GM19468 (cell line): ENCODE measurements around the gene SPRR5.

Experiments
- ATAC-seq: cut with Tn5 transposase; IDR thresholded peaks from one replicate; pipeline ENCODE4 v1.9.1; 2021; ENCODE audit warnings: mild to moderate bottlenecking, moderate library complexity, moderate number of reproducible peaks; ENCODE audit not compliant: unreplicated experiment; ENCODE audit errors: extremely low read depth

Gene SPRR5

DNA sequence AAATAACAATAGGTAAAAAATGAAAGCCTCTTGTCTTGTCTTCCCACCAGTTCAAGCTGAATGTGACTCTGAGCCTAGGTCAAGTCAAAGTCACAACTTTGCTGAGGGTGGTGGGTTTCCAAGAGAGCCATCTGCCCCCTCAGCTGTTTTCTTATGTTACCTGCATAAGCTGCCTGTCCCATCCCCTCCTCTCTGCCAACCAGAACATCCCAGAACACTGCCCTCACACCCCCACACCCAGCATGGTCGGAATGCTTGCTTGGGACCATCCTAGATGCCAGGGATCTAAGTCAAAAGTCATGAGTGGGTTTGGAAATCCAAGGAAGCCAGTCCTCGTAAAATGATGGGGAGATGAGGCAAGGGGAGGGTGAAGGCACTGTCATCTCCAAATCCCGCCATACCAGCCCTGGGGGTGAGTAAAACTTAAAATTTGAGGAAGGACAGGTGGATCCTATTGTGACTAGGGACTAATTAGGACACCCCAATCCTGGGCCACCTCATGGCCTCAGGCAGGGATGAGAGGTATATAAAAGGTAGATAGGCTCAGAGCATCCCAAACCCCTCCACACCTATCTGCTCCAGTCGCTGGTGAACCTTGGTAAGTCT is at the start of gene SPRR5:
Gene SPRR5 (plus strand): TSS at position 556 of the 606 bp plus-strand sequence. CDS start 1,349 bp downstream, outside the sequence.
- no peak for ATAC-seq

DNA sequence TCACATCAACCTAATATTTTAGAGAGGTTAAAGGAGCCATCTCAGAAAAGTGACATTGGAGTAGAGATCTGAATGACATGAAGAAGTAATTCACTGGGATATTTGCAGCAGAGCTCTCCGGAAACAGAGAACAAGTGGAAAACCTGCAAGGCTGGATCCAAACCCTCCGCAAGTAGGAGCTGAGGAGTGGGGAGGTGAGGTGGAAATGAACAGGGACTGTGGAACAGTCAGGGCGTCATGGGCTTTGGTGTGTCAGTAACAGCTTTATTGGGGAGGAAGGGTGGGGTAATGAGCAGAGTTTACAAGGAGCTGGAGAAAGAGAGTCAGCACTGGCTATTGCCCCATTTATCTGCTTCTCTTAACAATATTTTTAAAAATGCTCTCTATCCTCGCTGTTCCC is 48.0 kb upstream of the SPRR5 start:
- ATAC-seq: no peak

DNA sequence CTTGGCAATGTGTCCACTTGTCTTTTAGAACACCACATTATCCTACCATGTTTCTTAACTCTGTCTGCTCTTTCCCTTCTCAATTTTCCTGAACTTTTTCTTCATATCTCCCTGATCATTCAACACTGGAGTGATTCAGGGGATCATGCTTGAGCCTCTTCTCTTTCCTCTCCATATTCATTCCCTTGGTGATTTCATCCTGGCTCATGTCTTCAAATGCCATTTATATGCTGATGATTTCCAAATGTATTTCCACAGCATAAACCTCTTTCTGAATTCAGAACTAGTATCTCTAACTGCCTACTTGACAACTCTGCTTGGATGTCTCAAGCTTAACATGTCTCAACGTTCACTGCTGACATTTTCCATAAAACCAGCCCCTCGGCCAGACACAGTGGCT is 47.1 kb upstream of the SPRR5 start:
- ATAC-seq: no peak

GRCh38 chr1:152901631-152902030 is 45.4 kb upstream of the SPRR5 start:
- no peak for ATAC-seq

- no peak for ATAC-seq
These were observed 44.4 kb upstream of the SPRR5 start for GRCh38 chr1:152902636-152903035.

- no peak for ATAC-seq
These were observed 42.1 kb upstream of the SPRR5 start for GRCh38 chr1:152904688-152905440.

- no peak for ATAC-seq
These were observed 40.9 kb upstream of the SPRR5 start for GRCh38 chr1:152906023-152906565.

DNA sequence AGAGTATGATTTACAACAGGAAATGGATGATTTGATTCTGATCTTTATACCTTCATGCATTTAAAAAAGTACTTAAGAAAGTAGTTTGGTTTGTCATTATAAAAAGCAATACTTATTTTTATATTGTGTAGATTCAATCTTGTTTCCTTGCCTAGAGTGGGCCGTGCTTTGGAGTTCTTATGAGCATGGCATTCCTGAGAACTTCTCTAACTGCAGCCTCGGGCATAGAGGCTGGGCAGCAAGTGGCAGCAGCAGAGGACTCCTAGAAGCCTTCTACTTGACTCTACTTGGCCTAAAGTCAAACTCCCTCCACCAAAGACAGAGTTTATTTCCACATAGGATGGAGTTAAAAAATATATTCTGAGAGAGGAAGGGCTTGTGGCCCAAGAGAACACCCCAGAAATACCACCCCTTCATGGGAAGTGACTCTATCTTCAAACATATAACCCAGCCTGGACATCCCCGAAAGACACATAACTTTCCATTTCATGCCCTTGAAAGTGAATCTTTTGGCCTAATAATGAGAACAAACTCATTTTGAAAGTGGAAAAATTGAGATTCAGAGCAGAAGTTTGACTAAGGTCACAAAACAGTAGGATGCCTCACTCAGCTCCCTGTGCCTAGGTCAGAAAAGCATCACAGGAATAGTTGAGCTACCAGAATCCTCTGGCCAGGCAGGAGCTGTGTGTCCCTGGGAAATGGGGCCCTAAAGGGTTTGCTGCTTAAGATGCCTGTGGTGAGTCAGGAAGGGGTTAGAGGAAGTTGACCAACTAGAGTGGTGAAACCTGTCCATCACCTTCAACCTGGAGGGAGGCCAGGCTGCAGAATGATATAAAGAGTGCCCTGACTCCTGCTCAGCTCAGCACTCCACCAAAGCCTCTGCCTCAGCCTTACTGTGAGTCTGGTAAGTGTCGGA is 39.1 kb upstream of the SPRR5 start, which contains the start of gene IVL:
Gene IVL (plus strand): TSS at position 861 of the 916 bp plus-strand sequence. CDS start 1,252 bp downstream, outside the sequence.
- no peak for ATAC-seq

GRCh38 chr1:152909206-152909605 is 37.8 kb upstream of the SPRR5 start:
- no peak for ATAC-seq

- ATAC-seq: no peak
These were observed 34.5 kb upstream of the SPRR5 start for GRCh38 chr1:152912471-152912870.

GRCh38 chr1:152912900-152913299 is 34.1 kb upstream of the SPRR5 start:
- ATAC-seq: no peak

- ATAC-seq: no peak
These were observed 29.2 kb upstream of the SPRR5 start for GRCh38 chr1:152917794-152918193.

GRCh38 chr1:152919071-152919470 is 27.9 kb upstream of the SPRR5 start:
- ATAC-seq: no peak

DNA sequence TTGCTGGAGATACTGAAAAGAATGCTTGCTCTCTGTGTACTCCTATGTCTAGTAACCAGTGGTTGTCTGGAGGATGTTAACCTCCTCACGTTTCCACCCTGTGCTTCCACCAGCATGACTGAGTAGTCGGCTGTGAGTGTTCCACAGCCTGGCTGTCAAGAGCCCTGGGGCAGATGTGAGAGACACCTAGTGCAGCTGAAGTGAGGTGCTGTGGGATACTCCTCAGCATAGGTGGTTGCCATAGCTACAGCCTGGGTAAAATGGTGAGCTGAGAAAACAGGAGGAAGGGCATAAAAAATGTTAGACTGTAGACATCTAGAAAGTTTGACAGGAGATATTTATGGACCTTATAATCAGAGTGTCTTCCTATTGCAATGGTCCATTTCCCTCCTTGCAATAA is 22.8 kb upstream of the SPRR5 start:
- no peak for ATAC-seq

DNA sequence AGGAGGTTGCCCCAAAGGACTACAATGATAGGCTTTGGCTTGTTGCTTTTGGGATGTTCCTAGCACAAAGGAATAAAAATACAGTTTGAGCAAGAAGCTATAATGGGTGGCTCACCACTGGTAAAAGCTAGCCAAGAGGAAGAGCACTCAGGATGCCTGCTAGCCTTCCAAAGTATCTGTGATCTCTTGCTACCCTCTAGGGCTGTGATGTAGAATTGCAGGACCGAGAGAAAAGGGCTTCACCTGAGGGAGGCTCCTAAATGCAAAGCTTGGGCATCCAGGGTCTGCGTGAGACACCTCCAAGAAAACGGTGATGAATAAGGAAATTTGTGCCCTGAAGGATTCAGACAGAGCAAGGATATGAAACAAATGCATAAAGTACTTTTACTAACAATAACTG is 20.9 kb upstream of the SPRR5 start:
- no peak for ATAC-seq

GRCh38 chr1:152928671-152929070 is 18.3 kb upstream of the SPRR5 start:
- ATAC-seq: no peak

GRCh38 chr1:152932170-152932811 is 14.7 kb upstream of the SPRR5 start:
- ATAC-seq: no peak

DNA sequence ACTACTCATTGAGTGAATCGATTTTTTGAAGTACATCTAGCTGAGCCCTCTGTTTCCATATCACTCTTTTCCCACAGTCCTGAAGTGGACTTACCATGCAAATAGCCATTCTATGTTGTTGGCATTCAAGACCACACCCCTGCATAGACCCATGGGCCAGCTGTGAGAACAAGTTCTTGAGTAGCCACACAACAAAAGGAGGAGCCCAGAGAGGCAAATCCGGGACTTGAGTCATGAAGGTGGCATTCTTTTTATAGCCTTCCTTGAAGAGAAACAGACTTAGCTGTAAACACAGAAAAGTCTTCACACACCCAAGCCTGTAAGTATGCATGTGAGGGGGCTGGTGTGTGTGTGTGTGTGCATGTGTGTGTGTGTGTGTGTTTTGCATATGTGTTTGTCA is 13.8 kb upstream of the SPRR5 start:
- ATAC-seq: no peak

GRCh38 chr1:152940614-152941013 is 6.4 kb upstream of the SPRR5 start:
- no peak for ATAC-seq
